Measurements from ENCODE around the gene TNS4. TPM values are rescaled to one million over a fixed set of nuclear protein-coding genes. Genes with fewer than 3 reads are reported as not detected.

Gene TNS4
- total RNA-seq, 4 donors from 2014 or later: 34.6 to 104 (median 71.1) TPM

GRCh38 chr17:40462343-40463121, 38.9 kb downstream of the TNS4 start:
- Histone ChIP-seq H3K4me1 (peaks cover 3 to 64% (median 42%) of the 10 kb centered on the region in 3 donors), H3K4me3 (no peak overlapping the region), H3K27me3 (peaks cover 0 to 7% (median 0%) of the 10 kb centered on the region in 4 donors), H3K36me3 (peaks cover 0 to 9% (median 0%) of the 10 kb centered on the region in 3 donors), H3K27ac (peak overlapping the region; percentile 32 to 65 (median 45)), H3K9me3 (no peaks in the 10 kb centered on the region)
- WGBS, 2 donors: 55 to 79% methylated on average over 5 to 7 of the region's 9 CpGs
- intact Hi-C loops (cut with DNase I): no loop called here
- no peak for DNase-seq
- TF ChIP-seq CTCF (IDR thresholded peaks at IDR 0.05): no peak
- no peak for TF ChIP-seq POLR2A (IDR thresholded peaks at IDR 0.05)

GRCh38 chr17:40461732-40462342, 39.6 kb downstream of the TNS4 start:
- no peaks in the 10 kb centered on the region for H3K9me3 ChIP-seq
- intact Hi-C loops (cut with DNase I): no loop called here
- H3K4me3 ChIP-seq: no peak overlapping the region
- H3K4me1 ChIP-seq: peaks cover 3 to 71% (median 49%) of the 10 kb centered on the region in 3 donors
- H3K27me3 ChIP-seq: peaks cover 0 to 4% (median 0%) of the 10 kb centered on the region in 4 donors
- H3K27ac ChIP-seq: peak overlapping the region; percentile 32 to 65 (median 43)
- no peak for DNase-seq
- peaks cover 0 to 16% (median 0%) of the 10 kb centered on the region in 3 donors for H3K36me3 ChIP-seq
- WGBS, 2 donors: 29 to 82% methylated on average over 1 to 4 of the region's 12 CpGs
- TF ChIP-seq POLR2A (IDR thresholded peaks at IDR 0.05): no peak
- TF ChIP-seq CTCF (IDR thresholded peaks at IDR 0.05): no peak

- peaks cover 3 to 77% (median 56%) of the 10 kb centered on the region in 3 donors for H3K4me1 ChIP-seq
- H3K36me3 ChIP-seq: peaks cover 0 to 23% (median 0%) of the 10 kb centered on the region in 3 donors
- DNase-seq: no peak
- H3K9me3 ChIP-seq: no peaks in the 10 kb centered on the region
- peaks cover 0 to 2% (median 0%) of the 10 kb centered on the region in 4 donors for H3K27me3 ChIP-seq
- TF ChIP-seq POLR2A (IDR thresholded peaks at IDR 0.05) (no peak), CTCF (IDR thresholded peaks at IDR 0.05) (no peak)
- 58 to 70% methylated on average over 8 of the region's 9 CpGs for WGBS, 2 donors
- peak overlapping the region in 3 of 4 donors; percentile 32 to 65 (median 50) for H3K27ac ChIP-seq
- intact Hi-C loops (cut with DNase I): no loop called here
- H3K4me3 ChIP-seq: no peak overlapping the region
Observed at GRCh38 chr17:40460968-40461731, 40.3 kb downstream of the TNS4 start.

- TF ChIP-seq POLR2A (IDR thresholded peaks at IDR 0.05) (no peak), CTCF (IDR thresholded peaks at IDR 0.05) (no peak)
- H3K36me3 ChIP-seq: peaks cover 0 to 29% (median 0%) of the 10 kb centered on the region in 3 donors
- H3K4me1 ChIP-seq: peaks cover 3 to 83% (median 59%) of the 10 kb centered on the region in 3 donors
- no peaks in the 10 kb centered on the region for H3K9me3 ChIP-seq
- no peak overlapping the region for H3K4me3 ChIP-seq
- H3K27ac ChIP-seq: peak overlapping the region; percentile 9 to 65 (median 40)
- 31 to 59% methylated on average over 2 of the region's 3 CpGs for WGBS, 2 donors
- H3K27me3 ChIP-seq: no peaks in the 10 kb centered on the region
- no peak for DNase-seq
- intact Hi-C loops (cut with DNase I): no loop called here
Observed at GRCh38 chr17:40460604-40460967, 40.8 kb downstream of the TNS4 start.

All from esophagus squamous epithelium (tissue), 5 donors.